ENCODE data around the gene GRM4.

Gene GRM4

GRCh38 chr6:33992191-33992590, 153.7 kb downstream of the GRM4 start:
- no peak for DNase-seq (ENCODE audit: low read depth)

GRCh38 chr6:33991610-33992009, 154.3 kb downstream of the GRM4 start:
- TF ChIP-seq MAX (IDR thresholded peaks at IDR 0.05; ENCODE audit: low read depth, low read length) (no peak), MYC (IDR thresholded peaks at IDR 0.05; ENCODE audit: low read depth, low read length) (no peak), CTCF (IDR thresholded peaks at IDR 0.05; ENCODE audit: low read depth, low read length) (no peak), POLR2A (IDR thresholded peaks at IDR 0.05; ENCODE audit: extremely low read depth, insufficient read length) (no peak)
- DNase-seq (ENCODE audit: low read depth), result no peak
- H3K4me3 ChIP-seq (ENCODE audit: low read depth, low read length), result no peak overlapping the region

More at GRCh38 chr6:33992191-33992590, 153.7 kb downstream of the GRM4 start:
- no peak overlapping the region for H3K4me3 ChIP-seq (ENCODE audit: low read depth, low read length)
- TF ChIP-seq MYC (IDR thresholded peaks at IDR 0.05; ENCODE audit: low read depth, low read length) (no peak), MAX (IDR thresholded peaks at IDR 0.05; ENCODE audit: low read depth, low read length) (no peak), POLR2A (IDR thresholded peaks at IDR 0.05; ENCODE audit: extremely low read depth, insufficient read length) (no peak), CTCF (IDR thresholded peaks at IDR 0.05; ENCODE audit: low read depth, low read length) (no peak)

GRCh38 chr6:33990061-33990541, 155.8 kb downstream of the GRM4 start:
- DNase-seq (ENCODE audit: low read depth), result no peak
- no peak for TF ChIP-seq MYC (IDR thresholded peaks at IDR 0.05; ENCODE audit: low read depth, low read length)
- TF ChIP-seq MAX (IDR thresholded peaks at IDR 0.05; ENCODE audit: low read depth, low read length), result no peak
- TF ChIP-seq POLR2A (IDR thresholded peaks at IDR 0.05; ENCODE audit: extremely low read depth, insufficient read length), result no peak
- TF ChIP-seq CTCF (IDR thresholded peaks at IDR 0.05; ENCODE audit: low read depth, low read length), result no peak
- H3K4me3 ChIP-seq (ENCODE audit: low read depth, low read length), result no peak overlapping the region

GRCh38 chr6:33989016-33989854, 156.7 kb downstream of the GRM4 start:
- DNase-seq (ENCODE audit: low read depth), result no peak
- no peak for TF ChIP-seq POLR2A (IDR thresholded peaks at IDR 0.05; ENCODE audit: extremely low read depth, insufficient read length)
- no peak for TF ChIP-seq MAX (IDR thresholded peaks at IDR 0.05; ENCODE audit: low read depth, low read length)
- no peak for TF ChIP-seq CTCF (IDR thresholded peaks at IDR 0.05; ENCODE audit: low read depth, low read length)
- no peak for TF ChIP-seq MYC (IDR thresholded peaks at IDR 0.05; ENCODE audit: low read depth, low read length)
- H3K4me3 ChIP-seq (ENCODE audit: low read depth, low read length), result no peak overlapping the region

GRCh38 chr6:33988121-33989015, 157.5 kb downstream of the GRM4 start:
- DNase-seq (ENCODE audit: low read depth), result no peak
- TF ChIP-seq CTCF (IDR thresholded peaks at IDR 0.05; ENCODE audit: low read depth, low read length) (no peak), MAX (IDR thresholded peaks at IDR 0.05; ENCODE audit: low read depth, low read length) (no peak), POLR2A (IDR thresholded peaks at IDR 0.05; ENCODE audit: extremely low read depth, insufficient read length) (no peak), MYC (IDR thresholded peaks at IDR 0.05; ENCODE audit: low read depth, low read length) (no peak)
- H3K4me3 ChIP-seq (ENCODE audit: low read depth, low read length), result no peak overlapping the region

Measured in NB4 (cell line).